K562 (cell line): Measurements from ENCODE around the gene PIK3CD. TPM values are rescaled to one million over a fixed set of nuclear protein-coding genes. Genes with fewer than 3 reads are reported as not detected.

Source experiments
- ATAC-seq: fragments of 200-7000 bp; cut with Tn5 transposase; 3 replicates; pipeline ENCODE4 v1.9.1; 2020; ENCODE audit warnings: moderate library complexity
- BruUV-seq: library from RNA; stranded (reverse); fragments of 400-500 nt; replicated peaks from 2 replicates; lab custom pipeline; 2021; lab: Mats Ljungman, UMichigan
- CTCF ChIA-PET: fragments of 300-600 bp; formaldehyde crosslinking; extraction: SDS; loops from one replicate; lab custom pipeline; 2021; ENCODE audit warnings: low intra/inter-chr PET ratio; lab: Yijun Ruan, JAX
- POLR2A ChIA-PET: fragments of 300-600, 350-650 bp; sonication (Branson Sonifier 250); formaldehyde crosslinking; extraction: SDS; loops from one replicate; lab custom pipeline; 2021; ENCODE audit warnings: antibody characterized with exemption, inconsistent platforms; lab: Yijun Ruan, JAX
- DNase-seq, 4 experiments: peaks; one replicate each; pipeline versions ENCODE4 v3.0.0 to v3.0.0-alpha.2; 2011 to 2018; ENCODE audit warnings: low spot score in 3 of 4, mixed read lengths in 3 of 4; ENCODE audit errors: extremely low read depth in 1 of 4
- FAIRE-seq: peaks from 2 replicates; lab custom pipeline; 2011; peaks lifted over from hg19 to GRCh38; lab: Jason Lieb, UNC
- H2AFZ ChIP-seq: 2 replicates; pipeline ENCODE4 v1.6.0; 2011; ENCODE audit warnings: low read depth, low read length, control low read depth, inconsistent platforms
- H3K27ac ChIP-seq: fragments of 200-600 bp; 3 replicates; pipeline ENCODE4 v1.8.0; 2011; ENCODE audit warnings: low read depth, mild to moderate bottlenecking, control low read depth, inconsistent platforms, low read length, moderate library complexity, mixed read lengths; ENCODE audit errors: extremely low read depth
- H3K27me3 ChIP-seq, 2 experiments: fragments of 300-600 bp in 1 of 2; 2 replicates in 1 of 2; 3 replicates in 1 of 2; pipeline versions ENCODE4 v1.6.0 to v1.8.0; 2011; ENCODE audit warnings: inconsistent platforms in 2 of 2, low read length in 2 of 2, mild to moderate bottlenecking in 1 of 2, mixed read lengths in 1 of 2, moderate library complexity in 1 of 2; ENCODE audit not compliant: control insufficient read depth in 2 of 2, insufficient read depth in 2 of 2
- H3K36me3 ChIP-seq: fragments of 300-600 bp; 3 replicates; pipeline ENCODE4 v1.8.0; 2011; ENCODE audit warnings: mild to moderate bottlenecking, low read length, inconsistent platforms; ENCODE audit not compliant: control insufficient read depth, insufficient read depth
- H3K4me1 ChIP-seq, 2 experiments: fragments of 200-600 bp in 1 of 2; replicated peaks in 1 of 2; 2 replicates in 1 of 2; 3 replicates in 1 of 2; pipeline versions ENCODE4 v1.5.1 to v1.8.0; 2011; ENCODE audit warnings: inconsistent platforms in 2 of 2, low read length in 2 of 2, mild to moderate bottlenecking in 1 of 2, mixed read lengths in 1 of 2, moderate library complexity in 1 of 2; ENCODE audit not compliant: control insufficient read depth in 2 of 2, insufficient read depth in 2 of 2
- H3K4me2 ChIP-seq: 2 replicates; pipeline ENCODE4 v1.6.1; 2011; ENCODE audit warnings: low read length, control low read depth, inconsistent platforms, mixed read lengths; ENCODE audit not compliant: insufficient read depth
- H3K4me3 ChIP-seq: fragments of 200-600 bp; sonication (generic), shearing (Covaris generic); 2 replicates; pipeline ENCODE4 v1.5.1; 2016; ENCODE audit warnings: control low read depth, inconsistent platforms
- H3K79me2 ChIP-seq: fragments of 200-600 bp; 3 replicates; pipeline ENCODE4 v1.8.0; 2011; ENCODE audit warnings: low read length, inconsistent platforms; ENCODE audit not compliant: control insufficient read depth, insufficient read depth
- H3K9ac ChIP-seq, 2 experiments: 2 replicates each; pipeline versions ENCODE4 v1.6.0 to v1.6.1; 2011; ENCODE audit warnings: low read depth in 2 of 2, low read length in 2 of 2, control low read depth in 1 of 2, inconsistent platforms in 1 of 2, mild to moderate bottlenecking in 1 of 2, mixed read lengths in 1 of 2; ENCODE audit not compliant: insufficient read depth in 1 of 2
- H3K9me1 ChIP-seq: one replicate; pipeline ENCODE4 v1.6.0; 2011; ENCODE audit warnings: inconsistent platforms, mild to moderate bottlenecking, low read length, moderate library complexity; ENCODE audit not compliant: control insufficient read depth, insufficient read depth
- H3K9me3 ChIP-seq: replicated peaks from 2 replicates; pipeline ENCODE4 v1.5.1; 2011; ENCODE audit warnings: low read depth, low read length, inconsistent platforms; ENCODE audit not compliant: control insufficient read depth, insufficient read depth
- H4K20me1 ChIP-seq: replicated peaks from 2 replicates; pipeline ENCODE4 v1.6.1; 2011; ENCODE audit warnings: low read length, inconsistent platforms, mixed read lengths; ENCODE audit not compliant: control insufficient read depth, insufficient read depth
- HLTF ChIP-seq: fragments of 450-650 bp; IDR thresholded peaks from 2 replicates; pipeline ENCODE4 v1.6.1; 2016
- KDM1A ChIP-seq, 2 experiments: fragments of 450-650 bp; IDR thresholded peaks; 2 replicates each; pipeline ENCODE4 v1.6.1; 2016; ENCODE audit warnings: mild to moderate bottlenecking in 2 of 2
- NFXL1 ChIP-seq: fragments of 450-650 bp; formaldehyde crosslinking; IDR thresholded peaks from 2 replicates; pipeline ENCODE4 v1.4.0; 2021; ENCODE audit warnings: mild to moderate bottlenecking
- RBM15 ChIP-seq: fragments of 200-400 bp; formaldehyde crosslinking; IDR thresholded peaks from 2 replicates; pipeline ENCODE4 v1.6.1; 2018; ENCODE audit warnings: mild to moderate bottlenecking, low read length, moderate library complexity; ENCODE audit not compliant: insufficient read depth
- SMARCE1 ChIP-seq: fragments of 450-650 bp; IDR thresholded peaks from 2 replicates; pipeline ENCODE4 v1.7.1; 2016; ENCODE audit warnings: mild to moderate bottlenecking
- ZFX ChIP-seq: sonication (generic); formaldehyde crosslinking; IDR thresholded peaks from 2 replicates; pipeline ENCODE4 v1.8.0; 2022; ENCODE audit warnings: mild to moderate bottlenecking, missing genetic modification reagents, moderate library complexity
- ZNF589 ChIP-seq: fragments of 200-800 bp; sonication (Bioruptor generic); IDR thresholded peaks from 2 replicates; pipeline ENCODE4 v1.6.1; 2016; ENCODE audit warnings: low read depth, missing genetic modification characterization, missing compliant biosample characterization
- ZSCAN32 ChIP-seq: fragments of 450-650 bp; formaldehyde crosslinking; IDR thresholded peaks from 2 replicates; pipeline ENCODE4 v1.4.0; 2020; ENCODE audit warnings: mild to moderate bottlenecking, moderate library complexity
- WGBS: fragments of 100-300 bp; shearing (Covaris generic); methylation state at CpG from one replicate; pipeline ENCODE4 v1.1.6; 2016; ENCODE audit warnings: low coverage, mixed read lengths; ENCODE audit not compliant: insufficient coverage; ENCODE audit errors: missing lambda C conversion rate; 5-methylcytosine and 5-hydroxymethylcytosine counted together
- in situ Hi-C: fragments of 300-500 bp; cut with MboI; formaldehyde crosslinking; loops from 4 replicates; pipeline ENCODE4 v1.15.0; 2018; ENCODE audit warnings: inconsistent platforms, mixed read lengths
- intact Hi-C: fragments of 100-400 bp; cut with micrococcal nuclease; formaldehyde crosslinking; loops from 2 replicates; pipeline ENCODE4 v1.14.2; 2022
- polyA plus RNA-seq, 8 experiments: library from polyadenylated mRNA; depleted of rRNA in 4 of 8; stranded (reverse) in 5 of 8; unstranded in 3 of 8; fragments of >200 nt; fragmentation: Nextera tagmentation in 2 of 8; fragmentation: Illumina TruSeq in 1 of 8; extraction: Ambion mirVana in 2 of 8; extraction: Trizol in 1 of 8; gene quantifications; 2 replicates each; pipeline versions ENCODE4 v1.2.1 to v1.2.3, GENCODE V29; 2011 to 2014; ENCODE audit warnings: inconsistent platforms in 1 of 8, missing spikeins in 1 of 8
- total RNA-seq, 7 experiments: library from RNA; depleted of rRNA in 6 of 7; stranded (reverse); fragments of >200 nt in 6 of 7; fragmentation: Illumina TruSeq in 2 of 7; extraction: Trizol in 2 of 7; gene quantifications; 2 replicates each; pipeline versions ENCODE4 v1.2.1 to v1.2.3, GENCODE V29; 2011 to 2021; ENCODE audit warnings: low replicate concordance in 1 of 7

PIK3CD gene
- total and polyA plus RNA-seq, 9 of the 15 experiments (the other 6 are each of a cell fraction or from before 2014, with no cell fraction given): 1.8 to 20.8 (median 7.2) TPM

- H3K9ac ChIP-seq: no peak overlapping the region
Observed at GRCh38 chr1:9732123-9732971, 80.8 kb downstream of the PIK3CD start.

DNA sequence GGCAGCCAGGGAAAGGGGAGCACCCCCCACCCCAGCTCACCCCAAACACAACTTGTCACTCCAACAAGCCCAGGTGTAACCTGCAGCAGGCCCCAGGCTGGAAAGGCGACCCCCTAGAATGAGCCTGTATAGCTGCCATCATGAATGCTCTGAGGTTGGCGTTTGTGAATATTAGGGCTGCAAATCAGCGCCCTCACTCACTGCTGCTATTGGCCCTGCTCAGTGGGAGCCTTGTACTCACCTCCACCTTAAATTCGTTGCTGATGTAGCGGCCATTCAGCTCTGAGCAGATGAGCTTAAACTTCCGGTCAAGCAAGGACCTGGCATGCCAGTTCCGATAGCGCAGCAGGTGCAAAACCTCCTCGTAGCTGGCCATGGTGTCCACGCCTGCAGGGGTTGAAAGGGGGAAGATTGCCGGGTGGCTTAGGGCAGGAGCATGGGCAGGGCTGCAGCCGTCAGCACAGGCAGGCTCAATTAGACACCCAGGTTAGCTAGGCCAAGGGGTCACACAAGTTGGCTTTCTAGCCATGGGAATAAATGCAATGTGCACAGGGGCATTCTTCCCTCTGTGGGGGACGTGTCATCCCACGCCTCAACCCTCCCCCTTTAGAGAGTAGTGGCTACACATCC, 81.7 kb downstream of the PIK3CD start:
- Histone ChIP-seq H3K27me3 (no peaks in the 10 kb centered on the region), H2AFZ (no peak overlapping the region), H3K27ac (no peak overlapping the region), H3K9ac (no peak overlapping the region), H4K20me1 (no peaks in the 10 kb centered on the region), H3K79me2 (no peaks in the 10 kb centered on the region), H3K9me3 (no peaks in the 10 kb centered on the region; the same call in 1 of the 2 replicates), H3K36me3 (peaks cover 77% of the 10 kb centered on the region; the same call in 2 of the 3 replicates), H3K4me1 (peaks cover 0 to 7% of the 10 kb centered on the region in 2 experiments; a peak in 1 of 5 replicates), H3K4me3 (no peak overlapping the region), H3K9me1 (no peaks in the 10 kb centered on the region), H3K4me2 (no peak overlapping the region)
- ChIA-PET POLR2A (interaction anchor here (0.6 to 1.3 kb wide), 4 partner anchors 12 to 137 kb away, joined by 3 to 6 read pairs (median 4); no protein-coding TSS in a partner anchor), CTCF (no interaction called here)
- BruUV-seq: no TSS peak
- in situ Hi-C loops (no loop called here), intact Hi-C loops (no loop called here)
- FAIRE-seq (no peak), DNase-seq (no peak), ATAC-seq (no peak)
- 81% methylated on average over 14 of the region's 14 CpGs for WGBS
- TF ChIP-seq HLTF (no peak), RBM15 (no peak), NFXL1 (CRISPR knock-in tag) (no peak), ZSCAN32 (CRISPR knock-in tag) (no peak), SMARCE1 (no peak)

More at GRCh38 chr1:9732123-9732971, 80.8 kb downstream of the PIK3CD start:
- Histone ChIP-seq H3K9me3 (no peaks in the 10 kb centered on the region; the same call in 1 of the 2 replicates), H3K4me3 (no peak overlapping the region)
- BruUV-seq: no TSS peak
- no peak for TF ChIP-seq ZFX (CRISPR knock-in tag)
- TF ChIP-seq KDM1A (IDR thresholded peaks at IDR 0.05): peak in 1 of 2 experiments; percentile 13; a peak in 1 of 4 replicates
- TF ChIP-seq ZNF589: no peak
- TF ChIP-seq, all 486 proteins: peak for 1
- no peaks in the 10 kb centered on the region for H4K20me1 ChIP-seq
- in situ Hi-C loops (no loop called here), intact Hi-C loops (no loop called here)
- 76% methylated on average over 18 of the region's 18 CpGs for WGBS
- H3K27me3 ChIP-seq: no peaks in the 10 kb centered on the region
- POLR2A ChIA-PET: interaction anchor here (0.9 to 1.3 kb wide), 2 partner anchors 14 to 95 kb away, joined by 4 to 6 read pairs; no protein-coding TSS in a partner anchor
- peaks cover 80% of the 10 kb centered on the region; the same call in 2 of the 3 replicates for H3K36me3 ChIP-seq
- DNase-seq (no peak), ATAC-seq (no peak), FAIRE-seq (no peak)
- CTCF ChIA-PET: no interaction called here
- H3K27ac ChIP-seq: no peak overlapping the region
- peaks cover 0 to 7% of the 10 kb centered on the region in 2 experiments; a peak in 1 of 5 replicates for H3K4me1 ChIP-seq
- no peaks in the 10 kb centered on the region for H3K79me2 ChIP-seq
- H3K4me2 ChIP-seq: no peak overlapping the region
- no peaks in the 10 kb centered on the region for H3K9me1 ChIP-seq
- H2AFZ ChIP-seq: no peak overlapping the region
